DMS 273 (cell line): ENCODE results near the gene MZB1.

ENCODE experiments used
- DNase-seq: peaks from one replicate; lab custom pipeline; 2025; ENCODE audit not compliant: unreplicated experiment; lab: John Stamatoyannopoulos, UW

The MZB1 gene, protein sequence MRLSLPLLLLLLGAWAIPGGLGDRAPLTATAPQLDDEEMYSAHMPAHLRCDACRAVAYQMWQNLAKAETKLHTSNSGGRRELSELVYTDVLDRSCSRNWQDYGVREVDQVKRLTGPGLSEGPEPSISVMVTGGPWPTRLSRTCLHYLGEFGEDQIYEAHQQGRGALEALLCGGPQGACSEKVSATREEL

GRCh38 chr5:139389701-139390638 is at the start of gene MZB1:
MZB1 (minus strand) TSS chr5:139389913; CDS start chr5:139389856, 57 bp downstream.
- DNase-seq: no peak

DNA sequence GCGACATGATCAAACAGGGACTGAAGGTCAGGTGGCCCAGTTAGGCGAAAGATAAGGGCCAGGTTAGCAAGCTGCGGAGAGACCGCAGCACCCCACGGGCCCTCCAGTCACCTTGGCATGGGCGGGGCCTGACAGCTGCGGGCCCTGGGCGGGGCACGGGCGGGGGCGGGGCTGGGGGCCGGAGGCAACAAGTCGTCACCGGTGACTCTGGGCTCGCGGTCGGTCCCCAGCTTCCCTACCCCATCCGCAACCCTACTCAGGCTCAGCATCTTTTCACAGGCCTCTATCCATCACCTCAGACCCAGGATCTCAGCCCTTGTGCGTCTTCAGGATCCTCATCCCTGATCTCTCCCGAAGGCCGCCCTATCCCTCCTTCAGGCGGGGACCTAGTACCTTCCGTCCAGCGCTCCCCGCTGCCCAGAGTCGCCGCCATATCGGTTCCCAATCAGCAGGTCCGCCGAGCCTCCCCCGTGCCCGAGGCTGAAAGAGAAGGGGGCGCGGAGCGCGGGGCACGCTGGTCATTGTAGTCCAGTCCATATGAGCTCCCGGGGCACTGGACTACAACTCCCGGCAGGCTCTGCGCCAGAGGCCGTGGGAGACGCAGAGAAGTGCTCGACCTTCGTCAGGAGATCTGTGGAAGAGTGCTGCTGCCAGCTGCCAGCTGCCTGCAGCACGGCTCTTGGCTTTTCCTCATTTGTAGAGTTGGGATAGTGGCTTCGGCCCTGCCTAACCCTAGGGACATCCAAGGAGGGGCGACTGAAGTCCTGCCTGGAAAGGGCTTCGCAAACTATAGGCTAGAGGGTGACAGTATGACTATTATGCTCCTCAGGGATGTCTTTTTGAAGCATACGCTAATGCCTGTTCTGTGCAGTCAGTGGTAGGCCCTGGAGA is 49.5 kb upstream of the MZB1 start, which contains the start of gene DNAJC18:
Gene DNAJC18, minus strand, starts transcription at position 513 of the 891 bp plus-strand sequence. Its CDS starts 80 bp downstream, at position 433.
- DNase-seq: peak; percentile 98

DNA sequence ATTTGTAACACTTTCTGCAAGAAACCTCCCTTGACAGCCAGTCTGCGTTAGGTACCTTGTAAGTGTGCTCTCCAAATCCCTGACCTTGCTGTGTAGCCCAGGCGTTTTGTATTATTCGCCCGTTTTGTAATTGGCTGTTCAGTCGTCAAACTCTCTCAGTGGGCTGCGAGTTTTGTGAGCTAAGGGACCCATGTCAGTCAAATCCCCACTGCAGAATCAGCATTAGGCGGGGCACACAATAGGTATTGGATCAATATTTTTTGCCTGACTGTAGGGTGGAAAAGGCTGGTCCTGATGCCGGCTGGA is 48.9 kb upstream of the MZB1 start:
- no peak for DNase-seq

- DNase-seq: no peak
These were observed 46.0 kb upstream of the MZB1 start for GRCh38 chr5:139435676-139436075.

GRCh38 chr5:139431706-139432105 is 42.0 kb upstream of the MZB1 start:
- no peak for DNase-seq

- DNase-seq: no peak
These were observed 40.3 kb upstream of the MZB1 start for GRCh38 chr5:139430015-139430414.

GRCh38 chr5:139426203-139426885 is 36.6 kb upstream of the MZB1 start:
- DNase-seq: no peak

- DNase-seq: no peak
These were observed 35.8 kb upstream of the MZB1 start for GRCh38 chr5:139425497-139425896.

DNA sequence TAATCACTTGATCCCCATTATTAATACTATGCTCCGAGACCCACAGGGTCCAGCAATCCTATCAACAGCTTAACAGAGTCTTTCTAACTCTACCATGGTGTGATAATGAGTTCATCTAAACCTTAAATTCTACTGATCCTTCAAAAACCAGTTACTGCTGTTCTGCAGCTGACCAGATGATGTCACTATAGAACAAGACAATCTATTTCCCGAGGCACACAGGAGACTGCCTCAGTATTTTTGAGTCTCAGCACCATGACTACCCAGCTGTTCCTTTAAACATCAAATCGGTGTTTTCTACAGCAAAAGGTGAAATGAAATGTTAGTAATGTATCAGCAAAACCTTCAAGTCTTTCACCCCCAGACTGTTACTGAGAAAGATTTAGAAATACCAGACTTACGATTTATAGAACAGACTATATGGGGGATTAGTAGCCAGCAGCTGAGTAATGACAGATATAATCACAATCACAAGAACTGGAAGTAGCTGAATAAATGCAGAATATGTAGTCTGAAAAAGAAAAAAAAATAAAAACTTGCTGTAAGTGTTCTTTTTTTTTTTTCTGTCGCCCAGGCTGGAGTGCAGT is 32.7 kb upstream of the MZB1 start:
- peak; percentile 86 for DNase-seq

GRCh38 chr5:139419226-139420192 is 29.8 kb upstream of the MZB1 start:
- no peak for DNase-seq

- DNase-seq: no peak
These were observed 29.1 kb upstream of the MZB1 start for GRCh38 chr5:139418793-139419192.

GRCh38 chr5:139417214-139417613 is 27.5 kb upstream of the MZB1 start:
- DNase-seq: peak; percentile 83

- DNase-seq: peak; percentile 66
These were observed 26.9 kb upstream of the MZB1 start for GRCh38 chr5:139416651-139417050.

DNA sequence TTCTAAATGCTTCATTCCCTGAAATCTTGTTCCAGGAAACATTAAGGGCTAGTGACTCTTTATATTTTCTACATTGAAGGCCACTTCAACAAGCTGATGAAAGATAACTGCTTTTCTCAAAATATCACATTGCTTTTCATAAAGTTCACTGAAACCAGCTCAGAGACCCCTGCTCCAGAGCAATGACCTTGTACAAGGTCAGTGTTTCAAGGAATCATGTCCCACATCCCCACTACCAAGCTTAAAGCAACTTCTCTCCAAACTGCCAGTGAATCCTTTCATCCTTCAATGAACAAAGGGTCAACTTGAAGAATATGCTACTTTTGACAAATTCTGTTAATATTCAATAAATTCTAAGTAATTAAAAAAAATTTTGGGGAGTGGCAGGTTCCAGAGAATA is 26.2 kb upstream of the MZB1 start:
- no peak for DNase-seq

DNA sequence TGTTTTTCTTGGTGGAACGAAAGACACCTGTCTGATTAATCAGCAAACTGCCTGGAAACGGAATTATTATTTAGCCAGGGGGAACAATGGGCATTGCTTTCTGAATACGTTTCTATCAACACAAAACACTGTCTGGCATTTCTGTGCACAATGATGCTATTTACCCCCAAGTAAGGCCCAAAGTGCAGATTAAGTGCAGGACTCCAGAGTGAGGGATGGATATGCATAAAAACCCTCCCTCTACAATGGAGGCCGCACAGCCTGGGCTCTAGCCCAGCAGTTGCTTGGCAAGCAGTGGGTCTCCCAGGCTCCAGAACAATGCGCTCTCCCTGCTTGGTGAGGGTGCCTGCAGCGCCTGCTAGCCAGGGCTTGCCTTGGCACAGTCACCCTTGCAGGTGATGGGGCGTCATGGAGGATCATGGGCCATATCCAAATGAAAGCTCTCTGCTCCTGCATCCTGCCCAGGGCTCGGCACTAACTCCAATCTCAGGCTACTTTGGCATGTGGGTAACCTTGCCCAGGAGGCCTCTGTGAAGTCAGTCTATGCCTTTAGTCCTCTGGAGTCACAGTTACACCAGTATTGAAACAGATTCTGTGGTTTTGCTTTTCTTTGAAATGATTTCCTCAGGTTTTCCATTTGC is 25.6 kb upstream of the MZB1 start:
- peak; percentile 81 for DNase-seq

DNA sequence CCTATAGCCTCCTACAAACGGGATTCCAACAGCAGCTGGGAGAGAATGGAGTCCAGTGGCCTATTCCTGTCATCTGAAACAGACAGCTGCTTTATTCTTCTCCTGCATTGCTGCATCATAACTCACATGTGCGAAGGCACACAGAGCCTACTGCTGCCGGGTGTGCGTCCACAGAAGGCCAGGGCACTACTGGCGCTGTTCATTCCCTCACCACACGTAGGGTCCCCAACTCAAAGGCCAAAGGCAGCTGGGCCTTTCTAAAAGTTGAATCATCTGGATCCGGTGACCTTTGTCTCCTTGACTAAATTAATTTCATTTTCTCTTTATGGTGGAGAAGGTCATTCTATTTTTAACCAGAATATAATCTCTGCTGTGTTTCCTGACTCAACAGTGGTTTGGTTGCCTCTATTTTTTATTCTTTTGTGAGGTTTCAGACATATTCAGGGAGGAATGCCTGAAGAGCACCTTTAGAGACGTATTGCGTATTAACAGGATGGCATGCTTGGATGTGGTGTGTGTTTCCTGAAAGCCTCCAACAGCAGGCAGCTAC is 24.9 kb upstream of the MZB1 start:
- peak; percentile 38 for DNase-seq

DNA sequence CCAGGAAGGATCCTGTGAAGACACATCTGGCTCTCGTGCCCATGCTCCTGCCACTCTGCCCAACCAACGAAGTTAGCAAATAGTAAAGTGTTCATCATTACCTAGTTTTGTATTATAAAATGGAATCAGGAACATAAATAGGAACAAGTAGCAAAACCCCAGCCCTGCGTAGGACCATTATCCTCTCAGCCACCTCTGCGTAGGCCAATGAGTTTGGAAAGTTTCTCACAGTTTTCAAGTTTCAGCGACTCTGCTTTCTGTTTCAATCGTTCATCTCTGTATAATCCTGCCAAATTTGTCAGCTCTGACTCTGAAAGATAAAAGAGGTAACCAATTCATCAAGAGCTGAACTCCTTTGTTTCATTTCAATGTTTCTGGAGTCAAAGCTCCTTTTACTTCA is 24.2 kb upstream of the MZB1 start:
- no peak for DNase-seq

DNA sequence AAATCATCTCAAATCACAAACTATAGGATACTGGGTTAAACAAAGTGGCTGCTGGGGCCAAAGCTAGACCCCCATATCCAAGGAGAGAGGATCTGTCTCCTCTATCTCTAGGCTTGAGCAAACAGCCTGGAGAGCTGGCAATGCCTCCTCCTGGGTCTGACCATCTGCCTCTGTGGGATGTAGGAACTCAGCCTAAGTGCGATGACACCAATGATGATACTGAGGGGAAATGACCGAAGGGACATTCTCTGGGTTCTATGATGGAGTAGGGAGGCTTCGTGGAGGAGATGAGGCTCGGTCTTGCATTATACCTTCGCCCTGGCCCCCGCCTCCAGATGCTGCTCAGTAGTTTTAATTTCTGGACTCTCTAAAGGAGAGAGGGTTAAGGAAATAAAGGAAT is 23.4 kb upstream of the MZB1 start:
- peak; percentile 36 for DNase-seq
